ENCODE results near the gene IL1RN.

DNA sequence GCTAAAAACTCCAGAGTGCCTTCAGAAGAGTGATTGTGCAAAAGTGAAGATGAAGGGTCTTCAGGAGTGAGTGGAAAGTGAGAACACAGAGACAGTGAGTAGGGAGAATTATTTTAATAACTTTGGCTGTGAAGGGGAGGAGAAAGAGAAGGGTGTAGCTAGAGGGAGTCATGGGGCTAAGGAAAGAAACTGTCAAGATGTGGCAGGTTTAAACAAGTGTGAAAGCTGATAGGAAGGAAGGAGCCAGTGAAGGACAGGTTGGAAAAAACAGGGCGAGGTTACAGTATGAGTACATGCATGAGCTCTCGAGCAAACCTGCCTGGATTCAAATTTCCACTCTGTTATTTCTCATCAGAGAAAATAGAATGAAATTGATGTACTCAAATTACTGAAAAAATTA is 41.9 kb upstream of the IL1RN start:
- TF ChIP-seq, protein P1, sequence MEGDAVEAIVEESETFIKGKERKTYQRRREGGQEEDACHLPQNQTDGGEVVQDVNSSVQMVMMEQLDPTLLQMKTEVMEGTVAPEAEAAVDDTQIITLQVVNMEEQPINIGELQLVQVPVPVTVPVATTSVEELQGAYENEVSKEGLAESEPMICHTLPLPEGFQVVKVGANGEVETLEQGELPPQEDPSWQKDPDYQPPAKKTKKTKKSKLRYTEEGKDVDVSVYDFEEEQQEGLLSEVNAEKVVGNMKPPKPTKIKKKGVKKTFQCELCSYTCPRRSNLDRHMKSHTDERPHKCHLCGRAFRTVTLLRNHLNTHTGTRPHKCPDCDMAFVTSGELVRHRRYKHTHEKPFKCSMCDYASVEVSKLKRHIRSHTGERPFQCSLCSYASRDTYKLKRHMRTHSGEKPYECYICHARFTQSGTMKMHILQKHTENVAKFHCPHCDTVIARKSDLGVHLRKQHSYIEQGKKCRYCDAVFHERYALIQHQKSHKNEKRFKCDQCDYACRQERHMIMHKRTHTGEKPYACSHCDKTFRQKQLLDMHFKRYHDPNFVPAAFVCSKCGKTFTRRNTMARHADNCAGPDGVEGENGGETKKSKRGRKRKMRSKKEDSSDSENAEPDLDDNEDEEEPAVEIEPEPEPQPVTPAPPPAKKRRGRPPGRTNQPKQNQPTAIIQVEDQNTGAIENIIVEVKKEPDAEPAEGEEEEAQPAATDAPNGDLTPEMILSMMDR (IDR thresholded peaks at IDR 0.05), result no peak
- TF ChIP-seq POLR2A (IDR thresholded peaks at IDR 0.05), result no peak

Measured in uterus (tissue), 2 donors.